Hepatocyte (in vitro differentiated cells): ENCODE data around the gene ALK. TPM values are rescaled to one million over a fixed set of nuclear protein-coding genes. Genes with fewer than 3 reads are reported as not detected.

Source experiments
- DNase-seq: peaks from one replicate; pipeline ENCODE4 v3.0.0-alpha.2; 2016; ENCODE audit warnings: low spot score
- H2AFZ ChIP-seq: fragments of 200-600 bp; sonication (generic); 2 replicates; pipeline ENCODE4 v1.6.0; 2016; ENCODE audit warnings: antibody characterized with exemption, mild to moderate bottlenecking
- H3K27ac ChIP-seq: fragments of 200-600 bp; sonication (generic); 2 replicates; pipeline ENCODE4 v1.5.1; 2016; ENCODE audit warnings: mild to moderate bottlenecking
- H3K27me3 ChIP-seq: fragments of 200-600 bp; sonication (generic); 2 replicates; pipeline ENCODE4 v1.6.1; 2016
- H3K36me3 ChIP-seq: fragments of 200-600 bp; sonication (generic); replicated peaks from 2 replicates; pipeline ENCODE4 v1.5.1; 2016; ENCODE audit warnings: low read depth; ENCODE audit not compliant: insufficient read depth
- H3K4me1 ChIP-seq: fragments of 200-600 bp; sonication (generic); 2 replicates; pipeline ENCODE4 v1.5.1; 2016; ENCODE audit warnings: mild to moderate bottlenecking, moderate library complexity; ENCODE audit not compliant: insufficient read depth
- H3K4me2 ChIP-seq: fragments of 200-600 bp; sonication (generic); 2 replicates; pipeline ENCODE4 v1.6.0; 2016
- H3K4me3 ChIP-seq: fragments of 200-600 bp; sonication (generic); 2 replicates; pipeline ENCODE4 v1.5.1; 2016; ENCODE audit warnings: mild to moderate bottlenecking
- H3K79me2 ChIP-seq: fragments of 200-600 bp; sonication (generic); 2 replicates; pipeline ENCODE4 v1.6.0; 2017; ENCODE audit warnings: mild to moderate bottlenecking
- H3K9me2 ChIP-seq: fragments of 200-600 bp; sonication (generic); replicated peaks from 2 replicates; pipeline ENCODE4 v1.6.0; 2017; ENCODE audit warnings: mild to moderate bottlenecking; ENCODE audit not compliant: insufficient read depth
- H3K9me3 ChIP-seq: fragments of 200-600 bp; sonication (generic); 2 replicates; pipeline ENCODE4 v1.5.1; 2016; ENCODE audit warnings: low read depth, mild to moderate bottlenecking
- H4K20me1 ChIP-seq: fragments of 200-600 bp; sonication (generic); 2 replicates; pipeline ENCODE4 v1.6.0; 2016; ENCODE audit warnings: mild to moderate bottlenecking; ENCODE audit not compliant: insufficient read depth, poor library complexity, severe bottlenecking
- EZH2 ChIP-seq: fragments of 200-600 bp; sonication (generic); IDR thresholded peaks from 2 replicates; pipeline ENCODE4 v1.6.1; 2016; ENCODE audit warnings: antibody characterized with exemption, mild to moderate bottlenecking, borderline replicate concordance
- EZH2phosphoT487 ChIP-seq: fragments of 200-600 bp; sonication (generic); IDR thresholded peaks from one replicate; pipeline ENCODE4 v1.6.1; 2018; ENCODE audit warnings: antibody characterized with exemption, mild to moderate bottlenecking, low read depth, moderate library complexity; ENCODE audit not compliant: unreplicated experiment, severe bottlenecking
- WGBS: methylation state at CpG from one replicate; pipeline ENCODE4 v1.1.6; 2016; ENCODE audit warnings: low lambda C conversion rate; ENCODE audit errors: missing lambda C conversion rate; 5-methylcytosine and 5-hydroxymethylcytosine counted together
- polyA plus RNA-seq: library from polyadenylated mRNA; unstranded; fragments of >200 nt; fragmentation: Nextera tagmentation; extraction: Ambion mirVana; gene quantifications from 2 replicates; pipeline ENCODE4 v1.2.1, GENCODE V29; 2016
- total RNA-seq: library from RNA; depleted of rRNA; stranded (reverse); fragments of >200 nt; gene quantifications from 2 replicates; pipeline ENCODE4 v1.2.3, GENCODE V29; 2014
- TF ChIP-seq, protein P1 (sequence below): fragments of 200-600 bp; sonication (generic); IDR thresholded peaks from 2 replicates; pipeline ENCODE4 v1.5.1; 2016; ENCODE audit warnings: antibody characterized with exemption, mild to moderate bottlenecking; ENCODE audit not compliant: poor library complexity

Gene ALK
- total and polyA plus RNA-seq, 2 experiments from 2014 or later: 0.16 to 0.27 TPM

DNA sequence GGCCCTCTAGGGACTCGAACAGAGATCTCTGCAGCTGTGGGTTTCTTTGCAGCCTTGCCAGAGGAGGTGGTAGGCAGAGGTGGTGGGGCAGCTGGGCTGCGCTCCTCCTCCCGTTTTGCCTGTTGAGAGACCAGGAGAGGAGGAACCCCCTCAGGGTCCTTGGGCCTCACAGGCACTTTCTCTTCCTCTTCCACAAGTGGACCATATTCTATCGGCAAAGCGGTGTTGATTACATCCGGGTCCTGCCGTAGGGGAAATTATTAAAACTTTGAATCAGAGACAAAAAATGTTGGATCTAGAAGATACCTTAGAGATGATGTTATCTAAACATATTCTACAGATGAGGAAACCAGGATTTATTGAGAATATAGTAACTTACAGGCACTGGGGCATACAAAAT lies 727.7 kb downstream of the ALK start:
- TF ChIP-seq, protein P1, sequence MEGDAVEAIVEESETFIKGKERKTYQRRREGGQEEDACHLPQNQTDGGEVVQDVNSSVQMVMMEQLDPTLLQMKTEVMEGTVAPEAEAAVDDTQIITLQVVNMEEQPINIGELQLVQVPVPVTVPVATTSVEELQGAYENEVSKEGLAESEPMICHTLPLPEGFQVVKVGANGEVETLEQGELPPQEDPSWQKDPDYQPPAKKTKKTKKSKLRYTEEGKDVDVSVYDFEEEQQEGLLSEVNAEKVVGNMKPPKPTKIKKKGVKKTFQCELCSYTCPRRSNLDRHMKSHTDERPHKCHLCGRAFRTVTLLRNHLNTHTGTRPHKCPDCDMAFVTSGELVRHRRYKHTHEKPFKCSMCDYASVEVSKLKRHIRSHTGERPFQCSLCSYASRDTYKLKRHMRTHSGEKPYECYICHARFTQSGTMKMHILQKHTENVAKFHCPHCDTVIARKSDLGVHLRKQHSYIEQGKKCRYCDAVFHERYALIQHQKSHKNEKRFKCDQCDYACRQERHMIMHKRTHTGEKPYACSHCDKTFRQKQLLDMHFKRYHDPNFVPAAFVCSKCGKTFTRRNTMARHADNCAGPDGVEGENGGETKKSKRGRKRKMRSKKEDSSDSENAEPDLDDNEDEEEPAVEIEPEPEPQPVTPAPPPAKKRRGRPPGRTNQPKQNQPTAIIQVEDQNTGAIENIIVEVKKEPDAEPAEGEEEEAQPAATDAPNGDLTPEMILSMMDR: no peak
- TF ChIP-seq EZH2 (no peak), EZH2phosphoT487 (no peak)
- Histone ChIP-seq H3K9me3 (no peaks in the 10 kb centered on the region), H3K27ac (no peak overlapping the region), H3K79me2 (no peaks in the 10 kb centered on the region), H3K4me3 (no peak overlapping the region), H3K4me1 (no peaks in the 10 kb centered on the region), H4K20me1 (no peaks in the 10 kb centered on the region), H3K9me2 (no peaks in the 10 kb centered on the region), H3K36me3 (no peaks in the 10 kb centered on the region), H3K4me2 (no peak overlapping the region), H3K27me3 (no peaks in the 10 kb centered on the region), H2AFZ (no peak overlapping the region)
- 92% methylated on average over 7 of the region's 7 CpGs for WGBS
- DNase-seq: no peak

DNA sequence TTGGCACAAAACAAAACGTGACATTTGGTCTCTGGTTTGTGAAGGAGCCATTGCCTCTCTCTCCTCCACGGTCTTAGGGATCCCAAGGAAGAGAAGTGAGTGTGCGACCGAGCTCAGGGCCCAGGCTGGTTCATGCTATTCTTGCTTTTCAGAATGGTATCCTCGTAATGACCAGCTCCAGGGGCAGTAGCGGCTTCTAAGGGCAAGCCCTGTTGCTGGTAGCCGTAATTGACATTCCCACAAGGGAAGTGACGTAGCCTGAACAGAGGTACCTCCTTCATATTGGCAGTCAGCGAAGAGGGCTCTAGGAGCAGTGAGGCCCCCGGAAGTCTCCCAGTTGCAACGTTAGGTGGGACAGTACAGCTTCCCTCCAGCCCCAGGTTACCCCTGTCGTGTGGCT lies 728.3 kb downstream of the ALK start:
- H3K4me3 ChIP-seq: no peak overlapping the region
- DNase-seq: no peak

DNA sequence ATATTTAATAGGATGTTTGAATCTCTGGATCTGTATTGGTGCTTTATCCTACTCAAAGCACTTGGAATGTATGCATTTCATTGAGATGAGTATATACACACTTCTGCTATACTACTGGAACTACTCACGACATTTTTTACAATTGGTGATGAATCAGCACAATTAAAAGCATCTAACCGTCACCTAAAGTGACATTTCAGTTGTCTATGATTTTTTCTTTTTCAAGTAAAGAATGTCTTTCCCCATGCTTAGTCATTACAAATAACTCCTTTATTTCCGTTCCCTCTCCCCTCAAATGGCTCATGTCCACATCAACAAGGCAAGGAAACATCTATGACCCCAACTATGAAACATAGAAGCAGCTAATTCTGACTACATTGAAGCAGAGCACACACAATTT lies 728.9 kb downstream of the ALK start:
- Histone ChIP-seq H3K36me3 (no peaks in the 10 kb centered on the region), H3K9me2 (no peaks in the 10 kb centered on the region), H3K27ac (no peak overlapping the region), H3K79me2 (no peaks in the 10 kb centered on the region), H4K20me1 (no peaks in the 10 kb centered on the region), H3K27me3 (no peaks in the 10 kb centered on the region), H3K4me1 (no peaks in the 10 kb centered on the region), H3K4me3 (no peak overlapping the region), H2AFZ (no peak overlapping the region), H3K9me3 (no peaks in the 10 kb centered on the region), H3K4me2 (no peak overlapping the region)
- WGBS: 91% methylated on average over 3 of the region's 3 CpGs
- no peak for DNase-seq
- TF ChIP-seq EZH2phosphoT487 (no peak), EZH2 (no peak)
- TF ChIP-seq, protein P1: no peak

More for the DNA sequence above, 728.3 kb downstream of the ALK start:
- H3K4me1 ChIP-seq: no peaks in the 10 kb centered on the region
- no peaks in the 10 kb centered on the region for H3K9me2 ChIP-seq
- H2AFZ ChIP-seq: no peak overlapping the region
- TF ChIP-seq, protein P1: no peak
- no peak for TF ChIP-seq EZH2phosphoT487
- 92% methylated on average over 12 of the region's 12 CpGs for WGBS
- no peaks in the 10 kb centered on the region for H3K79me2 ChIP-seq
- H3K9me3 ChIP-seq: no peaks in the 10 kb centered on the region
- H3K36me3 ChIP-seq: no peaks in the 10 kb centered on the region
- no peaks in the 10 kb centered on the region for H4K20me1 ChIP-seq
- H3K27ac ChIP-seq: no peak overlapping the region
- H3K4me2 ChIP-seq: no peak overlapping the region
- H3K27me3 ChIP-seq: no peaks in the 10 kb centered on the region

DNA sequence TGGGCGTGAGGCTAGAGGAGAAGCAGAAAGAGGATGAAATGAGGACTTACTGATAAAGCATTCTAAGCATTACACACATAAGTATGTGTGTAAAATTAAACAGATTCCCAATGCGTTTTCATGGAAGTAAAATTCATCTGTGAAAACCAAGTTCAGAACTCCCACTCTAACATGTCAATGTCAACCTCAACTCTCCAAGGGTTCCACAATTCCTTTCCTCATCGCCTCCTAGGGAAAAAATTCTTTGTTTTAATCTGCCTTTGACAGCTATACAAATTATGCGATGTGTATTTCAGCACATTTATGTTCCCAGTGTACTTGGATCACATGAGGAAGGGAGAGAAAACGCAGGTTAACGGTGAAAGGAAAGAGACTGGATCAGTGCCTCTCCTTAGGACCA lies 729.6 kb downstream of the ALK start:
- H3K27me3 ChIP-seq: no peaks in the 10 kb centered on the region
- H3K9me2 ChIP-seq: no peaks in the 10 kb centered on the region
- no peak overlapping the region for H3K4me3 ChIP-seq
- H3K36me3 ChIP-seq: no peaks in the 10 kb centered on the region
- H2AFZ ChIP-seq: no peak overlapping the region
- H3K79me2 ChIP-seq: no peaks in the 10 kb centered on the region
- H4K20me1 ChIP-seq: no peaks in the 10 kb centered on the region
- H3K27ac ChIP-seq: no peak overlapping the region
- no peaks in the 10 kb centered on the region for H3K9me3 ChIP-seq
- WGBS: 95% methylated on average over 6 of the region's 6 CpGs
- DNase-seq: no peak
- TF ChIP-seq EZH2: no peak
- TF ChIP-seq, protein P1: no peak
- no peak for TF ChIP-seq EZH2phosphoT487
- H3K4me1 ChIP-seq: no peaks in the 10 kb centered on the region
- H3K4me2 ChIP-seq: no peak overlapping the region
